Stimulated activated CD8-positive, alpha-beta memory T cell treated with anti-CD3 and anti-CD28 coated beads, Interleukin-15, amount 100 ng/mL, for 24 hours (primary cell): ENCODE results near the gene CBX4.

Source experiments
- DNase-seq: peaks from one replicate; pipeline ENCODE4 v3.0.0-alpha.2; 2020; ENCODE audit warnings: low read depth

Gene CBX4

GRCh38 chr17:79829004-79829403 is 10.2 kb downstream of the CBX4 start:
- DNase-seq = no peak

GRCh38 chr17:79826841-79827578 is 12.2 kb downstream of the CBX4 start:
- DNase-seq = no peak

- no peak for DNase-seq
Observed at GRCh38 chr17:79826204-79826680, 13.0 kb downstream of the CBX4 start.

GRCh38 chr17:79825580-79825921 is 13.7 kb downstream of the CBX4 start:
- DNase-seq = no peak

- no peak for DNase-seq
Observed at GRCh38 chr17:79824893-79825579, 14.2 kb downstream of the CBX4 start.

- no peak for DNase-seq
Observed at GRCh38 chr17:79824234-79824633, 15.0 kb downstream of the CBX4 start.

- DNase-seq = no peak
Observed at GRCh38 chr17:79822583-79823124, 16.6 kb downstream of the CBX4 start.

GRCh38 chr17:79821331-79822095 is 17.7 kb downstream of the CBX4 start:
- no peak for DNase-seq

- DNase-seq = no peak
Observed at GRCh38 chr17:79820959-79821330, 18.3 kb downstream of the CBX4 start.

GRCh38 chr17:79819534-79820276 is 19.5 kb downstream of the CBX4 start:
- DNase-seq = no peak

GRCh38 chr17:79819085-79819484 is 20.2 kb downstream of the CBX4 start:
- DNase-seq = no peak

GRCh38 chr17:79818026-79818758 is 21.0 kb downstream of the CBX4 start:
- DNase-seq = no peak

- no peak for DNase-seq
Observed at GRCh38 chr17:79815836-79816461, 23.3 kb downstream of the CBX4 start.

- no peak for DNase-seq
Observed at GRCh38 chr17:79814974-79815835, 24.0 kb downstream of the CBX4 start.

GRCh38 chr17:79814127-79814973 is 24.9 kb downstream of the CBX4 start:
- DNase-seq = no peak

GRCh38 chr17:79813297-79814126 is 25.7 kb downstream of the CBX4 start:
- DNase-seq = no peak

GRCh38 chr17:79812353-79813258 is 26.6 kb downstream of the CBX4 start:
- no peak for DNase-seq
